GM23338 (cell line): Measurements from ENCODE around the gene STN1. TPM values are rescaled to one million over a fixed set of nuclear protein-coding genes. Genes with fewer than 3 reads are reported as not detected.

Source experiments
- CREB1 ChIP-seq: fragments of 250-450 bp; sonication (Bioruptor Pico); IDR thresholded peaks from 2 replicates; pipeline ENCODE4 v1.5.0; 2020; ENCODE audit warnings: low read depth, mild to moderate bottlenecking, moderate library complexity
- ETS1 ChIP-seq: IDR thresholded peaks from 2 replicates; pipeline ENCODE4 v1.6.1; 2016; ENCODE audit warnings: antibody characterized with exemption
- EZH2 ChIP-seq: fragments of 200-600 bp; sonication (generic); IDR thresholded peaks from one replicate; pipeline ENCODE4 v1.8.0; 2017; ENCODE audit warnings: antibody characterized with exemption, mild to moderate bottlenecking, low read depth; ENCODE audit not compliant: unreplicated experiment
- JUNB ChIP-seq: IDR thresholded peaks from one replicate; pipeline ENCODE4 v1.6.1; 2016; ENCODE audit warnings: antibody characterized with exemption; ENCODE audit not compliant: unreplicated experiment
- NANOG ChIP-seq: IDR thresholded peaks from 2 replicates; pipeline ENCODE4 v1.6.1; 2016; ENCODE audit warnings: antibody characterized with exemption, borderline replicate concordance
- REST ChIP-seq: IDR thresholded peaks from one replicate; pipeline ENCODE4 v1.6.1; 2018; ENCODE audit warnings: antibody characterized with exemption; ENCODE audit not compliant: unreplicated experiment
- STAT1 ChIP-seq: IDR thresholded peaks from one replicate; pipeline ENCODE4 v1.6.1; 2016; ENCODE audit warnings: antibody characterized with exemption; ENCODE audit not compliant: unreplicated experiment
- ZNF331 ChIP-seq: fragments of 250-450 bp; sonication (Bioruptor Pico); IDR thresholded peaks from 2 replicates; pipeline ENCODE4 v1.5.0; 2020; ENCODE audit warnings: low read depth, mild to moderate bottlenecking, moderate library complexity
- ZNF462 ChIP-seq: fragments of 250-450 bp; sonication (Bioruptor Pico); IDR thresholded peaks from 2 replicates; pipeline ENCODE4 v1.5.0; 2020; ENCODE audit warnings: mild to moderate bottlenecking, moderate library complexity
- polyA plus RNA-seq: library from polyadenylated mRNA; unstranded; fragments of >200 nt; fragmentation: Nextera tagmentation; extraction: Ambion mirVana; gene quantifications from 2 replicates; pipeline ENCODE4 v1.2.1, GENCODE V29; 2016
- total RNA-seq: library from RNA; depleted of rRNA; stranded (reverse); fragments of >200 nt; shearing (Covaris generic); gene quantifications from 2 replicates; pipeline ENCODE4 v1.2.3, GENCODE V29; 2014; rRNA removed

STN1 gene
- total and polyA plus RNA-seq, 2 experiments from 2014 or later = 7.2 to 11.3 TPM

GRCh38 chr10:103832806-103833205 lies 85.2 kb downstream of the STN1 start (continued):
- TF ChIP-seq ZNF462 (no peak), ZNF331 (CRISPR knock-in tag) (no peak), EZH2 (no peak), NANOG (no peak), CREB1 (CRISPR knock-in tag) (no peak), ETS1 (no peak), REST (no peak), STAT1 (no peak), JUNB (no peak)

Other genes starting within 250 kb of the STN1 start
- 4.6 and 5.0 TPM in 2 replicates for gene SH3PXD2A, start 62.6 kb downstream of the STN1 start, total RNA-seq
- 1.8 and 1.9 TPM in 2 replicates for gene SH3PXD2A, start 62.6 kb downstream of the STN1 start, polyA plus RNA-seq
- gene SLK, start 49.0 kb upstream of the STN1 start, total RNA-seq = 21.5 and 25.8 TPM in 2 replicates
- gene SLK, start 49.0 kb upstream of the STN1 start, polyA plus RNA-seq = 7.1 and 8.4 TPM in 2 replicates
- gene COL17A1, start 167.7 kb upstream of the STN1 start, total RNA-seq = 0.04 and 1.3 TPM in 2 replicates
- gene COL17A1, start 167.7 kb upstream of the STN1 start, polyA plus RNA-seq = 0.64 and 1.1 TPM in 2 replicates
- gene SFR1, start 204.0 kb upstream of the STN1 start, total RNA-seq = 8.3 and 8.8 TPM in 2 replicates
- 10.1 and 13.0 TPM in 2 replicates for gene SFR1, start 204.0 kb upstream of the STN1 start, polyA plus RNA-seq